HL-60/S4 treated with phorbol 12-myristate 13-acetate at 8.2 ng/mL for 4 days and 3 days (cell line): ENCODE measurements around the gene OR10V1.

Experiments
- in situ Hi-C: fragments of 300-500 bp; cut with MboI; formaldehyde crosslinking; loops from 2 replicates; pipeline ENCODE4 v1.15.0; 2022; ENCODE audit warnings: low sequenced_read_pairs

Gene OR10V1

GRCh38 chr11:59713745-59714144, at the start of gene OR10V1:
Gene OR10V1, minus strand, starts transcription at chr11:59713845. Its CDS starts 0 bp downstream, at chr11:59713845.
- in situ Hi-C loops, result no loop called here

DNA sequence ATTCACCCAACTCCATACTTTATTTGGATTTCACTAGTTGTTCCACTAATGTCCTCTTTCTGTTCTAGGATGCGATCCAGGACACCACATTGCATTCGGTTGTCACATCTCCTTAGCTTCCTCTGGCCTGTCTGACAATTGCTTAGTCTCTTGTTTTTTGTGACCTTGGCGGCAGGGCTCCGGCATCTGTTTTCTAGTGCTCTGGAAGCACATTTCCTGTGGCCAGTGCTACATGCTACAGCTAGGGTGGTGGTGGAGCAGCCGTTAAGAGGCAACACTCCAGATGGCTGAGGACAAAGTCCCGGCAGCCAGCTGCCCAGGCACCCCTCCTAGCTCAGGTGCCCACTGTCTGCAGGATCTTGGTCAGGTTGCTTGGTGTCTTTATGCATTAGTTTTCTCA, 48.3 kb upstream of the OR10V1 start:
- in situ Hi-C loops, result no loop called here

DNA sequence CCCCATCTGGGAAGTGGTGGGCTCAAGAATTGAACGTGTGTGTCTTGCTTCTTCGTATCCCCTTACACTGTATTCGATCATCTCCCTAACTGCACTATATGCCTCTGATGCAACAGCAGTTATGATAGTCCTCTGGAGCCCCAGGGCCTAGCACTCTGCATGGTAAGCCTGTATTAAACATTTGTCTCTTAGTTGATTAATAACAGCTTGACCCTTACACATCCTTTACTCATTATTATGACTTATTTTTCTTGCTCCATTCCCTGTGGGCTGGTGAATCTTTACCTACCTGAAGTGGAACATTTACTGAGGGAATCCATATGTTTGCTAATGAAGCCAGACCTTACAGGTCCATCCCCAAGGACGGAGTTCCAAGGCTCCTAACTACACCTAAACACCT, 47.1 kb upstream of the OR10V1 start:
- in situ Hi-C loops, result no loop called here

DNA sequence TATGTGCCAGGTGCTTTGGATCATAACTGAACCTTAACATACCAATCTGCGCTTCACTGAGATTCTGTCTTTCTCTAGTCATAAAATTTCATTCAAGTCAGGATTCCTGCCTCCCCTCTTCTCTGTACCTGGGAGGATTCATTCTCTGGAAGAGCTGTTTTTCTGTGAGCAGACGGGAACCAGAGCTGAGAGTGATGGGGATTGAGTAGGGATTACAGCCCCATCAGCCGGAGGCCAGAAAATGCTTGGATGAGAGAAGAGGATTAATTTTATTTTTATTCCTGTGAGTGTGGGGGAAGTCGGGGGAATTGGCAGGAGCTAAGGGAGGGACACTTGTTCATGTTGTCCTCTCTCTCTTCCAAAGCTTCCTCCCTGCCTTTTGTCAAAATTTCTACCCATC, 46.3 kb upstream of the OR10V1 start:
- in situ Hi-C loops, result no loop called here

DNA sequence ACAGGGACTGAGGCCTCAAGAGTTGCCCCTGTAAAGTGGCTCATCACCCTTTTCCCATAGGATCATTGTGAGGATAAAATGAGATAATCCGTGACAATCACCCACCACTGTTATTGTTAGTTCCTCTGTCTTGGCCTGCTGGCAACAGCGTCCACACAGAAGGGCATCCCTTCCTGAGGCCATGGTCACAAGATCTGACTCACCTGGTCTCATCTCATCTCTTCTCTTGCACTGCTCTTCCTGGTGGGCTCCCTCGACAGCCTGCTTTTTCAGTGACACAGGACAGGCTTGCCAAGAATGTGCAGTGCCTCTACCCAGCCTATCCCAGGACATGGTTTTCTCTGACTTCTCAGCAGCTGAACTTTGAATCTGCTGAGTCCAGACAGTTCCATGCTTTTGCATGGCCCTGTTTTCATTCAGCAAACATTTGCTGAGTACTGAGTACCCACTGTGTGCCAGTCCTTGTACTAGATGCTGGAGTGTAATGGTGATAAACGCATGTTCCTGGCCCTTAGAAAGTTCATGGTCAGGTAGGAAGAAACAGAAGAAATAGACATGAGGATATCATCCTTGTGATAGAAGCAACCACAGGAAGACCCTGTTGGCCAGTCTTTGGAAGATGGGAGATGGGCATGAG, 44.9 kb upstream of the OR10V1 start:
- in situ Hi-C loops, result no loop called here

GRCh38 chr11:59756845-59757244, 43.2 kb upstream of the OR10V1 start:
- in situ Hi-C loops, result no loop called here

- in situ Hi-C loops, result no loop called here
Measured at GRCh38 chr11:59756558-59756840, 42.9 kb upstream of the OR10V1 start.

GRCh38 chr11:59755701-59756557, 42.3 kb upstream of the OR10V1 start:
- in situ Hi-C loops, result no loop called here

- in situ Hi-C loops, result loop anchor here (5.0 kb wide), 1 partner anchor 47 kb away; no protein-coding TSS in a partner anchor
Measured at GRCh38 chr11:59754859-59755700, 41.4 kb upstream of the OR10V1 start, which contains the start of gene STX3. Gene STX3, plus strand, starts transcription at chr11:59755376. Its CDS starts 230 bp downstream, at chr11:59755606.

DNA sequence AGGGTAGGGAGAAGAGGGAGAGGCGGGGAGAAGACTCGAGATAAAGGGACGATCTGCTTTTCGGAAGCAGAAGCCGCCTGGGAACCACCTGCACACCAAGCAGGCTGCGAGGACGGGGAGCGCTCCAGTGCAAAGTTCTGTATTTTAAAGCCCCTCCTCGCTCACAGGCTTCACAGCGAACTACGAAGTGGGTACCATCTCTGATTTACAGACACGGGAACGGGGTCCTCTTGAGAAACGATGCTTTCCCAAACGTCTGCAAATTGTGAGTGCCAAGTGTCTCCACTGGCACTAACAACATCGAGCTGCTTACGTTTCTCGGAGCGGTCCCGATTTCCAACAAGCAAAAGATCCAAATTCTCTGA, 40.8 kb upstream of the OR10V1 start:
- in situ Hi-C loops, result loop anchor here (5.0 kb wide), 1 partner anchor 48 kb away; no protein-coding TSS in a partner anchor

DNA sequence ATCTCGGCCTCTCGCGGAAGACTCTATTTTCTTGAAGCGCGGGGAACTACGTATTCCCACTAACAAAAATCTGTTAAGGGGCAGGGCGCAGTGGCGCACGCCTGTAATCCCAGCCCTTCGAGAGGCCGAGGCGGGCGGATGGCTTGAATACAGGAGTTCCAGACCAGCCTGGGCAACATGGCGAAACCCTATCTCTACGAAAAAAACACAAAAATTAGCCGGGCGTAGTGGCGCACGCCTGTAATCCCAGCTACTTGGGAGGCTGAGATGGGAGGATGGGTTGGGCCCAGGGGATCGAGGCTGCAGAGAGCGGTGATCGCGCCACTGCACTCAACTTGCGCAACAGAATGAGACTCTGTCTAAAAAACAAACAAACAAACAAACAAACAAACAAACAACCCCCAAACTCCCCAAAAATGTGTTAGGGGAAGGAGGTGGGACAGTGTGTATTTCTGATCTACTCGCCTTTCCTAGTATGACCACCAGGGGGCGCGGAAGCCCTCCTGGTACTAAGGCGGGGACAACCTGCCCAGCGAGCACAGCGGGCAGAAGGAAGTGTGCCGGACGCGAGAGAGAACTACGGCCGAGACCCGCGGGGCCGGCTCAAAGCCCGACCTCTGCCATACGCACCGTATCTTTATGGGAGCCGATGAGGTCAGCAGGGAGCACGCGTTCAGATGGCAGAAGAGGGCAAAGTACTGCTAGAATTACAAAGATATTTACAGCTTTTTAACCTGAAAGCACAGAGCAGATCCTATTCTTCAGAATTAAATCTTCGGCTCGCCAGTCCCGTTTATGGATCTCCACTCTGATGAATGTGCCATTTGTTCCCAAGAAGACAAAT, 40.2 kb upstream of the OR10V1 start:
- in situ Hi-C loops, result loop anchor here (5.0 kb wide), 1 partner anchor 48 kb away; no protein-coding TSS in a partner anchor

- in situ Hi-C loops, result no loop called here
Measured at GRCh38 chr11:59746111-59746510, 32.5 kb upstream of the OR10V1 start.

DNA sequence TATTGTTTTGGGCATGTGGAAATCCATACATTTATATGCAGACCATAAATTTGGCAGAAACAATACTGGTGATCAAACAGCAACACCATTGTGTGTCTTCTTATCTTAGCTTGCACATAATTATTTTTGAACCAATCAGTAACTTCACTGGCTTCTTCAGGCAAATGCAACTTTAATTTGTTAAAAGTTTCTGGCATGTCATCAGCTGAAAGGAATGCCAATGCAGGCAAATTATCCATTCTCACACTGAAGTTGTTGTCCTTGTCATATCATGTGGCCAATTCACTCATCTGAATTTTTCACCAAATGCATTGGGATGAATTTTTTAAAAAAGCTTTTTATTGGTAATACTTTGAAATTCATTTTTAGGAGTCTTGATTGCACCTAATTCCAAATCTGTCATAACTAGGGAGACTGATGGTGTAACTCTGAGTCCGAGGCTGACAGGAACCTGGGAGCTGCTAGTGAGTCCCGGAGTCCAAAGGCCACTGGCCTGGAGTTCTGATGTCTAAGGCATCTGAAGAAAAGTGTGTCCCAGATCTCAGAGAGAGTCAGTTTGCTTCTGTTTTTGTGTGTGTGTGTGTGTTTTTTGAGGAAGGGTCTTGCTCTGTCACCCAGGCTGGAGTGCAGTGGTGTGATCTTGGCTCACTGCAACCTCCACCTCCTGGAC, 17.4 kb upstream of the OR10V1 start:
- in situ Hi-C loops, result no loop called here

DNA sequence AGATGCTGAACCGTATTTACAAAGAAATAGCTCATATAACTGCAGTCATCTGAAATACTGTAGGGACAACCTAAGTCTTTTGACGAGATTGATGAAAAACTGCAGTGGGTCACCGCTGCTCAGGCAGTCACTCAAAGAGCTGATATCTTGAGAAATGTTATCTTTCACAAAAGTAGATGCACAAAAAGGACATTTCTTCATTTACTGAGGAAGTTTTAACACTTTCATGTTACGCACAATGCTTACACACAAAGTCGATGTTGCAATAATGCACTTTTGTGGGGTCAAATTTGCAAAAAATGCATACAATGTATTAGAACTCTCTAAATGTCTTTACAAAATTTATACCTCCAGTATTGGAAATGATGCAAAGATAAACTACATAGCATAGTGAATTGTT, 16.2 kb upstream of the OR10V1 start:
- in situ Hi-C loops, result no loop called here

DNA sequence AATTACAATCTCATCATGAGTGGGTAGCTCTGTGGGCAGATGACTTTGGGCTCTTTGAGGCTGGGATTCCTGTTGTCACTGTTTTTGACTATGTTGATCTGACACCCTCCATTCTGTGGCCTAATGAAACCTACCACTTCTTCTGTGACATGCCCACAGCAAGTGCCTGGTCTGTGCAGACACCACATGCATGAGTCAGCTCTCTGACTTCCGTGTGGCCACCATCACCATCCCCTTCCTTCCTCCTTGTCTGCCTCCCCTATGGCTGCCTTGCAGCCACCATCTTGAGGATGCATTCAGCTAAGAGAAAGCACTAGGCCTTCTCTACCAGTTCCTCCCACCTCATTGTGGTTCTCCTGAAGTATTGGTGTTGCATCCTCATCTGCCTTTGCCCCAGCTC, 15.3 kb upstream of the OR10V1 start:
- in situ Hi-C loops, result no loop called here

GRCh38 chr11:59728154-59728553, 14.5 kb upstream of the OR10V1 start:
- in situ Hi-C loops, result no loop called here

DNA sequence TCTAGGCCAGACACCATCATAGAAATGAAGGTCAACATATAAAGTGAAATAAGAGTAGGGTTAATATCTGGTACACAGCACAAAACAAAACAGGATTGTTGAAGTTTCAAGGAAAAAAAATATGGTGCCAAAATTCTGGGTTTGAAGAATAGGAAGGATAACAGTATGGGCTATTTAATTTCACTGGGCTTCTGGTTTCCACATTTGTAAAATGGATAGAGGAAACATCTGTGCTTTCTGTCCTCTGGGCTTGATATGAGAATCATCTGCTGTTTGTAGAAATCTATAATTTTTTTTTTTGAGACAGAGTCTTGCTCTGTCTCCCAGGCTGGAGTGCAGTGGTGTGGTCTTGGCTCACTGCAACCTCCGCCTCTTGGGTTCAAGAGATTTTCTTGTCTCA, 13.8 kb upstream of the OR10V1 start:
- in situ Hi-C loops, result no loop called here

DNA sequence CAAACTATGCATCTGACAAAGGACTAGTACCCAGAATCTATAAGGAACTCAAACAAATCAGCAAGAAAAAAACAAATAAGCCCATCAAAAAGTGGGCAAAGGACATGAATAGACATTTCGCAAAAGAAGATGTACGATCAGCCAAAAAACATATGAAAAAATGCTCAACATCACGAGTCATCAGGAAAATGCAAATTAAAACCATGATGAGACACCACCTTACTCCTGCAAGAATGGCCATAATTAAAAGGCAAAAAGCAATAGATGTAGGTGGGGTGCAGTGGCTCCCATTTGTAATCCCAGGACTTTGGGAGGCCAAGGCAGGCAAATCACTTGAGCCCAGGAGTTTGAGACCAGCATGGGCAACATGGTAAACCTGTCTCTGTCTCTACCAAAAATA, 10.4 kb upstream of the OR10V1 start:
- in situ Hi-C loops, result no loop called here

GRCh38 chr11:59719556-59719955, 5.9 kb upstream of the OR10V1 start:
- in situ Hi-C loops, result no loop called here

GRCh38 chr11:59716051-59716450, 2.4 kb upstream of the OR10V1 start:
- in situ Hi-C loops, result no loop called here
